Right lobe of liver (tissue), 4 donors: ENCODE data around the gene DNAJC24.

ENCODE experiments used
- POLR2A ChIP-seq: fragments of 450-650 bp; IDR thresholded peaks from one replicate; pipeline ENCODE4 v1.6.1; 2017; ENCODE audit warnings: antibody characterized with exemption, mild to moderate bottlenecking
- TF ChIP-seq, protein P1 (sequence below), 4 donors: fragments of 200-600 bp in 3 of 4; fragments of 450-650 bp in 1 of 4; IDR thresholded peaks; one replicate each; pipeline versions ENCODE4 v1.5.1 to v1.8.0; 2016 to 2022; ENCODE audit warnings: antibody characterized with exemption in 4 of 4, mild to moderate bottlenecking in 2 of 4
- donor health status: DM: no; HTN: no; CAD: no.
- donor health status: DM: no; HTN: no; CAD: no.
- donor health status: DM: no; HTN: yes; CAD: no.

DNA sequence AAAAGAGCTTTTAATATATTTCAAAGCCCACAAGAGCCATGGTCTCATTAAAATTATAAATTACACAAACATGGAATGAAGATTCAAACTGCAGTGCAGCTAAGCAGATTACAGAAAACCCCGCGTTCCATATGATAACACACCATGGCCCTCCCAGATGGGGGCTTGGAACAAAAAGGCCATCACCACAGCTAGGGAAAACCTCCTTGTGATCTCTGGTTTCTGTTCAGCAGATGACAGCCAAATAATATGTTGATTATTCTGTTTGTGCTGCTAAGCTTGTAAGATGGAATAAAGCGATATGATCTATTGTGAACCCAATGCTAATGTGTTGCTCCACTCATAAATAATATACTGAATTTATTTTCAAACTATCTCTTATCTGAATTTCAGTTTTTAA, 111.3 kb downstream of the DNAJC24 start:
- TF ChIP-seq, protein P1, sequence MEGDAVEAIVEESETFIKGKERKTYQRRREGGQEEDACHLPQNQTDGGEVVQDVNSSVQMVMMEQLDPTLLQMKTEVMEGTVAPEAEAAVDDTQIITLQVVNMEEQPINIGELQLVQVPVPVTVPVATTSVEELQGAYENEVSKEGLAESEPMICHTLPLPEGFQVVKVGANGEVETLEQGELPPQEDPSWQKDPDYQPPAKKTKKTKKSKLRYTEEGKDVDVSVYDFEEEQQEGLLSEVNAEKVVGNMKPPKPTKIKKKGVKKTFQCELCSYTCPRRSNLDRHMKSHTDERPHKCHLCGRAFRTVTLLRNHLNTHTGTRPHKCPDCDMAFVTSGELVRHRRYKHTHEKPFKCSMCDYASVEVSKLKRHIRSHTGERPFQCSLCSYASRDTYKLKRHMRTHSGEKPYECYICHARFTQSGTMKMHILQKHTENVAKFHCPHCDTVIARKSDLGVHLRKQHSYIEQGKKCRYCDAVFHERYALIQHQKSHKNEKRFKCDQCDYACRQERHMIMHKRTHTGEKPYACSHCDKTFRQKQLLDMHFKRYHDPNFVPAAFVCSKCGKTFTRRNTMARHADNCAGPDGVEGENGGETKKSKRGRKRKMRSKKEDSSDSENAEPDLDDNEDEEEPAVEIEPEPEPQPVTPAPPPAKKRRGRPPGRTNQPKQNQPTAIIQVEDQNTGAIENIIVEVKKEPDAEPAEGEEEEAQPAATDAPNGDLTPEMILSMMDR (IDR thresholded peaks at IDR 0.05), result no peak
- no peak for TF ChIP-seq POLR2A
